Measurements from ENCODE around the gene TEX52.

The TEX52 gene

DNA sequence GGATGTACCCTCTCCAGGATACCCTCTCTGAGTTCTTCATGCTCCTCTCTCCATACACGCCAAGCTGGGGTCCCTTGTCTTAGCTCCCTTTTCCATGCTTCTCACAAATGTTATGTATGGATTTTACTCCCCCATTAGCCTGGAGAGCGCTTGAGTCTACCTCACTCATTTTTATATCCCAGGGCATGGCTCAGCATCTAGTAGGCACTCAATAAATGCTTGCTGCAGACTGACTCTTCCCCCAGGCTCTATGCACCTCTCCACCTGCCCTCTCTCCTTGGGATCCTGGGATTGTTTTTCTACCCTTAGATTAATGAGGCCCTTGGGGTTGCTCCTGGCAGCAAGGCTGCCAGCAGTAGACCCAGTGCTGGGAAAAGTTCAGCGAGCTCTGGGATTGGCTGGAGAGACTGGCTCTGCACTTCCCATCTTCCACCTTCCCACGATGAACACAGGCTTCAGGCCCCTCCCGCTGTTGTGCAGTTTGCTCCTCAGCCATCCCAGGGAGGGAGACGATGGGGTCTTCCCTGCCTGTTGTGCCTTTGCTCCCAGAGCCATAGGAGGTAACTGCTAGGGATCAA is 24.2 kb downstream of the TEX52 start:
- DNase-seq (ENCODE audit: low read depth), result no peak
- TF ChIP-seq, protein P1, sequence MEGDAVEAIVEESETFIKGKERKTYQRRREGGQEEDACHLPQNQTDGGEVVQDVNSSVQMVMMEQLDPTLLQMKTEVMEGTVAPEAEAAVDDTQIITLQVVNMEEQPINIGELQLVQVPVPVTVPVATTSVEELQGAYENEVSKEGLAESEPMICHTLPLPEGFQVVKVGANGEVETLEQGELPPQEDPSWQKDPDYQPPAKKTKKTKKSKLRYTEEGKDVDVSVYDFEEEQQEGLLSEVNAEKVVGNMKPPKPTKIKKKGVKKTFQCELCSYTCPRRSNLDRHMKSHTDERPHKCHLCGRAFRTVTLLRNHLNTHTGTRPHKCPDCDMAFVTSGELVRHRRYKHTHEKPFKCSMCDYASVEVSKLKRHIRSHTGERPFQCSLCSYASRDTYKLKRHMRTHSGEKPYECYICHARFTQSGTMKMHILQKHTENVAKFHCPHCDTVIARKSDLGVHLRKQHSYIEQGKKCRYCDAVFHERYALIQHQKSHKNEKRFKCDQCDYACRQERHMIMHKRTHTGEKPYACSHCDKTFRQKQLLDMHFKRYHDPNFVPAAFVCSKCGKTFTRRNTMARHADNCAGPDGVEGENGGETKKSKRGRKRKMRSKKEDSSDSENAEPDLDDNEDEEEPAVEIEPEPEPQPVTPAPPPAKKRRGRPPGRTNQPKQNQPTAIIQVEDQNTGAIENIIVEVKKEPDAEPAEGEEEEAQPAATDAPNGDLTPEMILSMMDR (IDR thresholded peaks at IDR 0.05; ENCODE audit: low read depth, low read length, missing control alignments), result no peak
- H3K4me3 ChIP-seq (ENCODE audit: low read depth, low read length), result no peak overlapping the region

DNA sequence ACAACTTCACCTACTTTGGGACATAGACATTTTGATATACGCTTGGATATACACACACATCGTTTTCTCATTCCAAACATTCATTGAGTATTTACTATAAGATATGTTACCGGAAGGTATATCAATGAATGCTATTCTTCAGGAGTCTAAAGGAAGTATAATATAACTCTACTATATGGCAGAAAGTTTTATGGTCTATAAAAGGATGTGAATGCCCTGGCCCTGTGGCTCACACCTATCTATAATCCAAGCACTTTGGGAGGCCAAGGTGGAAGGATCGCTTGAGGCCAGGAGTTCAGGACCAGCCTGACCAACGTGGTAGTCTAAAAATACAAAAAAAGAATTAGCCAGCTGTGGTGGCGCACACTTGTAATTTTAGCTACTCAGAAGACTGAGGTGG is 27.6 kb downstream of the TEX52 start:
- TF ChIP-seq, protein P1 (IDR thresholded peaks at IDR 0.05; ENCODE audit: low read depth, low read length, missing control alignments), result no peak
- no peak overlapping the region for H3K4me3 ChIP-seq (ENCODE audit: low read depth, low read length)
- DNase-seq (ENCODE audit: low read depth), result no peak

DNA sequence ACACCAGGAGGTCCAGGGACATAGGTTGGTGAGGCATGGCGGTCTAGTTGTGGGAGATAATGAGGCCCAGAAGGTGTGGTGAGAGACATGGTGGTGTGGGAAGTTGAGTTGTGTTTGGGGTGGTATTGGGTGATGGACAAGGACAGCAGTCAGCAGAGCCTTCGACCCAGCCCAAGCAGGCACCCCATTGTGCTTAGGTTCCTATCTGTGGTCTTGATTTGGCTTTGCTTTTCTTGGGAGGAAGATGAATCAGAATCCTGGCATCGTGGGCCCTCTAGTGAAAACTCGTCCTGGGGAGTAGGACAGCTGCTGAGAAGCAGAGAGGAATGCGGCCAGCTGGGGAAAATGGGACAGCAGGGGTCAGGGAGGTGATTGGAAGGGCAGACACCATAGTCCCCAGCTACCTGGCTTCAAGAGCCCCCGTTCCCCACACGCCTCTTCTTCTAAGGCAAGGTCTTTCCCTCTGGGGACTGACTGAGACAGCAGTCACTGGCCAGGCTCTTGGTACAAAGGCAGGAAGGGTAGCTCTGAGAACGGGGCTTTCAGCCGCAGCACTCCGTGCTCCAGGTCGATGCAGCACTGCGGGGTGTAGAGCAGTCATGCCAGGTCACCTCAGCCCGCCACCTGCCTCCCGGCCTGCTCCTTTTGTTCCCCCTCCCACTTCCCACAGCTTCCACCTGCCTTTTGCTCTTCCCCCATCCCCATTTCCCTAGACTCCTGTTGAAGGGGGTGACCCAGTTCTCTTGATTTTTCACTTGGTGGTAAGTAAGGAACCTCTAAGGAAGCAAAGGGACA is 29.9 kb downstream of the TEX52 start:
- no peak overlapping the region for H3K4me3 ChIP-seq (ENCODE audit: low read depth, low read length)
- no peak for DNase-seq (ENCODE audit: low read depth)
- TF ChIP-seq, protein P1 (IDR thresholded peaks at IDR 0.05; ENCODE audit: low read depth, low read length, missing control alignments), result no peak

DNA sequence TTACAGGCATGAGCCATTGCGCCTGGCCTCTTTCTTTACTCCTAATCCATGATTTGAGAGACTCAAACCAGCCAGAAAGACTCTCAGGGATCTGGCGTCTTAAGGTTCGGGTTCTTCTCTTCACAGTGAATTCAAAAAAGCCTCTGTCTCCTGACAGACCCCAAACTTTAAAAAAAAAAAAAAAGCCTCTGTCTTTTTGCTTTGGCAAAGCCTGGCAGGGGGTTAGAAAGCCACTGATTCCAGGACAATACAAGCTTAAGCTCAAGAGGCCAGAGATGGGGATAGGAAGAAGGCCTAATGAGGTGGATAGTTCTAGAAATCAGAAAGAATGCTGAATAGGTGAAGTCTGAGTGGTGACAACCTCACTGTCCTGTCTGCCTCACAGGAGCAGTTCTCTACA is 30.8 kb downstream of the TEX52 start:
- no peak for DNase-seq (ENCODE audit: low read depth)
- H3K4me3 ChIP-seq (ENCODE audit: low read depth, low read length), result no peak overlapping the region
- TF ChIP-seq, protein P1 (IDR thresholded peaks at IDR 0.05; ENCODE audit: low read depth, low read length, missing control alignments), result no peak

DNA sequence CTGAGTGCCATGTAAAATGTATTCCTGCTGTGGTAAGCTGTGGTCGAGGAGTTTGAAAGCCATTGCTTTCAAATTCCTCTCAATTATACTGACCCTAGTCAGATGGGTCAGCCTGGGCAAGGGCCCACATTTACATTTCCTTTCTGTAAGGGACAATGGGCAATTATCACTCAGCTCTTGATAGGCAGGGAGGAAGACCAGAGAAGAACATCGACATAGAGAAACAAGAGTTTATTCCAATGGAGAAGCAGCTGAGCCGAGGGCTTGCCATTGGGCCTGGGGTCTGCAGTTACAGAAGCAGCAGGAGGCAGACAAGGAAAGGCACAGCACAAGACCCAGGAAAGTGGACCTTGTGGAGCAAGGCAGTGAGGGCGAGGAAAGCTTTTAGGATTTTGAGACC is 31.7 kb downstream of the TEX52 start:
- H3K4me3 ChIP-seq (ENCODE audit: low read depth, low read length), result no peak overlapping the region
- no peak for DNase-seq (ENCODE audit: low read depth)
- TF ChIP-seq, protein P1 (IDR thresholded peaks at IDR 0.05; ENCODE audit: low read depth, low read length, missing control alignments), result no peak

DNA sequence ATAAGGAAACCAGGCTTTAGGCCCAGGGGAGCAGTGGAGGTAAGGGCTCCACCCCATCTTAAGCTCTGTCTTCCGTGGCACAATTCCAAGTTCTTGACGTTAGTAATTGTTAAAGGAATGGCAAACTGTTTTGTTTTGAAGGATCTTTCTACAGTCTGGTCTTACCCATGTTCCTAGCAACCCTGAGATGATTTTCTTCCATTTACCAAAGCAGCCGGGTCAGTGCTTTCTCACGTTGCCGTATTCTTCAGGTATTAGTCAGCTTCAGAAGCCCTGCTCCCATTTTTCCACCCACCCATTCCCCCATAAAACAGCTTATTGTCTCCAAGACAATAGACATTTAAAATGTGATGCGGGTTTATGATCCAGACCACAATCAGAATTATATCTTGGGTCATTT is 32.3 kb downstream of the TEX52 start:
- DNase-seq (ENCODE audit: low read depth), result no peak
- TF ChIP-seq, protein P1 (IDR thresholded peaks at IDR 0.05; ENCODE audit: low read depth, low read length, missing control alignments), result no peak
- H3K4me3 ChIP-seq (ENCODE audit: low read depth, low read length), result no peak overlapping the region

DNA sequence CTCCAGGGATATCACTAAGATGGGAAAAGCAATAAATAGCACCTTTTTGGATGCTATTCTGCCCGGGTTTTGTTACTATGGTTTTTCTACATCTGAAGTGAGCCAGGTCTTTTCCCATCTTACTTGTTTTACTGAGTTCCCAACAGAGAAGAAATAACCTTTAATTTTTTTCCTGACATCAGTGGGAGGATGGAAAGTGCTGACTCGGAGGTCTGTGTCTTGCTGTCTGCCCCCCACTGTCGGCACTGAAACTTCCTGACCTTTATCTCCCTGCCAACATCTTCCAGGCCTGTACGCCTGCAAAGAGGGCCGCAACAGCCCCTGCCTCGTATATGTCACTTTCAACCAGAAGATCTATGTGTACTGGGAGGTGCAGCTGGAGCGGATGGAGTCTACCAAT is 33.4 kb downstream of the TEX52 start:
- no peak overlapping the region for H3K4me3 ChIP-seq (ENCODE audit: low read depth, low read length)
- TF ChIP-seq, protein P1 (IDR thresholded peaks at IDR 0.05; ENCODE audit: low read depth, low read length, missing control alignments), result no peak
- DNase-seq (ENCODE audit: low read depth), result no peak
